ENCODE results near the gene CRIM1. TPM values are rescaled to one million over a fixed set of nuclear protein-coding genes. Genes with fewer than 3 reads are reported as not detected.
"Not testable (repeated sequence)": the region's sequence is repeated elsewhere in the genome, so short reads cannot be mapped to it uniquely, and the experiment has no call there.

Gene CRIM1
- total RNA-seq, 1 donor from 2014 or later, result 273 TPM

DNA sequence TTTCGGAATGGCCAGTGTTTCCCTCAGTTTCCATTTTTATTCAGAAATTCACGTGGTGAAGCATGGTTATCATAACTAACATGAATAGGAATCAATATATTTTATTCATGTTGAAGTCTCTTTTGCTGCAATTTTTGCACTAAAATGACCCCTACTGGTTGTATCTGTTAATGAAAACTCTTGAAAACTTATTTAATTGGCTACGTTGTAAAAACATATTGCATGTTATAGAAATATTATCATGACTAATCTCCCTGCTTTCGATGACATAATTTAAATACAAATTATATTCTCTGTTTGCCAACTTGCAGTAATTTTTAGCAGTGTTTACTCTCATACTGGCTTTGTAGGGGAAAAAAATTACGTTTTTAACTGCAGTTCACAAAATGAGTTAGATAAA lies 3.5 kb downstream of the CRIM1 start:
- Histone ChIP-seq H3K36me3 (peaks cover 0 to 5% of the 10 kb centered on the region in 2 donors), H3K4me3 (peak overlapping the region; percentile 81), H3K27me3 (no peaks in the 10 kb centered on the region), H3K4me1 (peaks cover 2 to 40% of the 10 kb centered on the region in 2 donors), H3K9me3 (no peaks in the 10 kb centered on the region), H3K27ac (peak overlapping the region in 1 of 2 donors; percentile 97)
- DNase-seq (ENCODE audit: low spot score in 2 of 2), result no peak
- intact Hi-C loops (cut with DNase I), result loop anchor here (5.0 kb wide), 3 partner anchors 53 to 98 kb away; no protein-coding TSS in a partner anchor
- TF ChIP-seq, protein P1, sequence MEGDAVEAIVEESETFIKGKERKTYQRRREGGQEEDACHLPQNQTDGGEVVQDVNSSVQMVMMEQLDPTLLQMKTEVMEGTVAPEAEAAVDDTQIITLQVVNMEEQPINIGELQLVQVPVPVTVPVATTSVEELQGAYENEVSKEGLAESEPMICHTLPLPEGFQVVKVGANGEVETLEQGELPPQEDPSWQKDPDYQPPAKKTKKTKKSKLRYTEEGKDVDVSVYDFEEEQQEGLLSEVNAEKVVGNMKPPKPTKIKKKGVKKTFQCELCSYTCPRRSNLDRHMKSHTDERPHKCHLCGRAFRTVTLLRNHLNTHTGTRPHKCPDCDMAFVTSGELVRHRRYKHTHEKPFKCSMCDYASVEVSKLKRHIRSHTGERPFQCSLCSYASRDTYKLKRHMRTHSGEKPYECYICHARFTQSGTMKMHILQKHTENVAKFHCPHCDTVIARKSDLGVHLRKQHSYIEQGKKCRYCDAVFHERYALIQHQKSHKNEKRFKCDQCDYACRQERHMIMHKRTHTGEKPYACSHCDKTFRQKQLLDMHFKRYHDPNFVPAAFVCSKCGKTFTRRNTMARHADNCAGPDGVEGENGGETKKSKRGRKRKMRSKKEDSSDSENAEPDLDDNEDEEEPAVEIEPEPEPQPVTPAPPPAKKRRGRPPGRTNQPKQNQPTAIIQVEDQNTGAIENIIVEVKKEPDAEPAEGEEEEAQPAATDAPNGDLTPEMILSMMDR (IDR thresholded peaks at IDR 0.05), result peak in 2 of 3 experiments; percentile 19 to 24

GRCh38 chr2:36360063-36360462 lies 4.5 kb downstream of the CRIM1 start:
- intact Hi-C loops (cut with DNase I), result no loop called here
- peaks cover 0 to 5% of the 10 kb centered on the region in 2 donors for H3K36me3 ChIP-seq
- H3K9me3 ChIP-seq, result no peaks in the 10 kb centered on the region
- H3K4me3 ChIP-seq, result peak overlapping the region; percentile 81
- peaks cover 8 to 44% of the 10 kb centered on the region in 2 donors for H3K4me1 ChIP-seq
- H3K27me3 ChIP-seq, result no peaks in the 10 kb centered on the region
- H3K27ac ChIP-seq, result peak overlapping the region; percentile 31 to 47
- no peak for DNase-seq (ENCODE audit: low spot score in 2 of 2)
- TF ChIP-seq, protein P1 (IDR thresholded peaks at IDR 0.05), result no peak

DNA sequence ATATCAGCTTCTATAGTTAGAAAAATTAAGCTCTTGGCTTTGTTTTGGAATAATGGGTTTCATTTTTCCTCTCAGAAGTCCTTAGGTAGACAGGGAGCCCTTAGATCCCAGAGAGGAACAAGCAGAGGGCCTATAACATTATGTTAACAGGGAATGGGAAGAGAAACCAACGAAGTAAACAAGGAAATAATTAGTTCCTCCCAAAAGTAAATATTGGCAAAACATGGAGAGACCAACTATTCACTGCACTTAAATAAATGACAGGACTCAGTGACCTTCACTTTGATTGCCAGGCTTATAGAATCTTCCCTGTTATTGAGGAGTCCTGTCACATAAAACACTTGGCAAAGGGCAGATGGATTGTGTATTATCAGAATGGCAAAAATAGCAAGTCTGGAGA lies 5.3 kb downstream of the CRIM1 start:
- Histone ChIP-seq H3K27ac (peak overlapping the region; percentile 15 to 31), H3K4me1 (peaks cover 11 to 50% of the 10 kb centered on the region in 2 donors), H3K9me3 (no peaks in the 10 kb centered on the region), H3K36me3 (peaks cover 0 to 5% of the 10 kb centered on the region in 2 donors), H3K4me3 (peak overlapping the region in 1 of 2 donors; percentile 81), H3K27me3 (no peaks in the 10 kb centered on the region)
- no peak for DNase-seq (ENCODE audit: low spot score in 2 of 2)
- intact Hi-C loops (cut with DNase I), result no loop called here
- TF ChIP-seq, protein P1 (IDR thresholded peaks at IDR 0.05), result no peak

DNA sequence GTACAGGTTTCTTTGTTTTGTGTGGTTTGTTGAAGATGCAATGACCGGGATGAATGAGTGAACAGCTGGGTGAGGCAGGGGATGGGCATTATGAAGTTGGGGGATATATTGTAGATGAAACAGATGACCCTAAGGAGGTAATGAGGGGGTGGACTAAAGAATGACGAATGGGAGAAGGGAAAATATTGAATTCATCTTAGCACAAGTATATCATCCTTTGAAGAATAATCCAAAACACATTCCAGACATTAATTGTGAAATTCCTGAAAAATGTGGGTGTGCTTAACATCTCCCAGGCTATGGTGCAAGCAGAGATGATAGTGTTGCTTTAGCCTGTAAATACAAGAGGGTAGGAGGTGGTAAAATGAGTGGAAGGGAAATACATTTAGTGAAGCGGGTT lies 5.8 kb downstream of the CRIM1 start:
- Histone ChIP-seq H3K27ac (peak overlapping the region in 1 of 2 donors; percentile 15), H3K36me3 (peaks cover 0 to 5% of the 10 kb centered on the region in 2 donors), H3K4me3 (peak overlapping the region in 1 of 2 donors; percentile 6), H3K27me3 (no peaks in the 10 kb centered on the region), H3K4me1 (peaks cover 11 to 54% of the 10 kb centered on the region in 2 donors), H3K9me3 (no peaks in the 10 kb centered on the region)
- TF ChIP-seq, protein P1 (IDR thresholded peaks at IDR 0.05), result no peak
- DNase-seq (ENCODE audit: low spot score in 2 of 2), result no peak
- intact Hi-C loops (cut with DNase I), result no loop called here

DNA sequence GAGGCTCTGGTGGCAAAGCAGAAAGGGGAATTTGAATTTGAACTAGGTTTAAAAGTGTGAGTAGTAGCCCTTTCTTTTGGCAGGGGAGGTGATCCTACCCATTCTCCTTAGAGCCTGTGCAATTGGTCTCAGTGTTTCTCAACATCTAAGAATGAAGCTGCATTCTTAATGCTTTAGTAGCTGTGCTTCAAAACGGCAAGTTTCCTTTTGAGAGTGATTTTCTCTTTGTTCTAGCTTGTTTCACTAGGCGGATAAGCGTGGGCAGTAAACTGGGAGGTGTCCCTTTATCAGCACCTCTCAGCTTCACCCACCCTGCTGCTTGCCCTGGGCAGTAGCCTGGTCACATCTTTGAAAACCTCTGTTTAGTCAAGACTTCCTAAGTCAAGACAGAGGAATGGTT lies 6.7 kb downstream of the CRIM1 start:
- Histone ChIP-seq H3K4me3 (peak overlapping the region; percentile 11 to 20), H3K27me3 (no peaks in the 10 kb centered on the region), H3K9me3 (no peaks in the 10 kb centered on the region), H3K4me1 (peaks cover 11 to 63% of the 10 kb centered on the region in 2 donors), H3K36me3 (peaks cover 0 to 5% of the 10 kb centered on the region in 2 donors), H3K27ac (peak overlapping the region; percentile 41 to 62)
- intact Hi-C loops (cut with DNase I), result no loop called here
- DNase-seq (ENCODE audit: low spot score in 2 of 2), result no peak
- TF ChIP-seq, protein P1 (IDR thresholded peaks at IDR 0.05), result no peak

- H3K27me3 ChIP-seq; DNase-seq (ENCODE audit: low spot score in 2 of 2); H3K9me3 ChIP-seq; H3K36me3 ChIP-seq; intact Hi-C loops (cut with DNase I): not testable (repeated sequence)
- Histone ChIP-seq H3K4me3 (peak overlapping the region; percentile 11 to 20), H3K27ac (peak overlapping the region; percentile 41 to 62), H3K4me1 (peaks cover 16 to 71% of the 10 kb centered on the region in 2 donors)
These were observed 7.5 kb downstream of the CRIM1 start for GRCh38 chr2:36363085-36363484.

Measured in ascending aorta (tissue), 2 donors.